ENCODE data around the gene KPRP.

KPRP gene

DNA sequence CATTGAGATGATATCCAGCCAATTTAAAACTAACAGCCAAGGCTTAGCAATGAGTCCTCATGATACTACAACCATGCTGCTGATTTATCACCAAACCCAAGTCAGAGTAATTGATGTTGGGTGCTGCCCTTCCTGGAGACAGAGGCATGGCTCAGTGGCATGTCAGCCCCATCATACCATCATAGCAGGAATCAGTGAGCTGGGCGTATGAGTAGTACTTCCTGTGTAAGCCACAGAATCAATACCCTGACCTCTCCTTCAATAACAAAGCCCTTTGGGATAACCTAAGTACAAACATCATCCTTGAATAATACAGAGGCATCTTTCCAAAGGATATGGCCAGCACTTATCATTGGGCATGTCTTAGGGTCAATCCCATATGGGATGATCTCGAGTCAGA is 25.3 kb downstream of the KPRP start:
- DNase-seq (ENCODE audit: low spot score) = no peak
- TF ChIP-seq, protein P1, sequence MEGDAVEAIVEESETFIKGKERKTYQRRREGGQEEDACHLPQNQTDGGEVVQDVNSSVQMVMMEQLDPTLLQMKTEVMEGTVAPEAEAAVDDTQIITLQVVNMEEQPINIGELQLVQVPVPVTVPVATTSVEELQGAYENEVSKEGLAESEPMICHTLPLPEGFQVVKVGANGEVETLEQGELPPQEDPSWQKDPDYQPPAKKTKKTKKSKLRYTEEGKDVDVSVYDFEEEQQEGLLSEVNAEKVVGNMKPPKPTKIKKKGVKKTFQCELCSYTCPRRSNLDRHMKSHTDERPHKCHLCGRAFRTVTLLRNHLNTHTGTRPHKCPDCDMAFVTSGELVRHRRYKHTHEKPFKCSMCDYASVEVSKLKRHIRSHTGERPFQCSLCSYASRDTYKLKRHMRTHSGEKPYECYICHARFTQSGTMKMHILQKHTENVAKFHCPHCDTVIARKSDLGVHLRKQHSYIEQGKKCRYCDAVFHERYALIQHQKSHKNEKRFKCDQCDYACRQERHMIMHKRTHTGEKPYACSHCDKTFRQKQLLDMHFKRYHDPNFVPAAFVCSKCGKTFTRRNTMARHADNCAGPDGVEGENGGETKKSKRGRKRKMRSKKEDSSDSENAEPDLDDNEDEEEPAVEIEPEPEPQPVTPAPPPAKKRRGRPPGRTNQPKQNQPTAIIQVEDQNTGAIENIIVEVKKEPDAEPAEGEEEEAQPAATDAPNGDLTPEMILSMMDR (conservative IDR thresholded peaks at IDR 0.05; ENCODE audit: low read depth) = no peak
- CTCF ChIA-PET = no interaction called here
- no peak overlapping the region for H3K27ac ChIP-seq
- POLR2A ChIA-PET (ENCODE audit: low non-redundant PET) = no interaction called here

DNA sequence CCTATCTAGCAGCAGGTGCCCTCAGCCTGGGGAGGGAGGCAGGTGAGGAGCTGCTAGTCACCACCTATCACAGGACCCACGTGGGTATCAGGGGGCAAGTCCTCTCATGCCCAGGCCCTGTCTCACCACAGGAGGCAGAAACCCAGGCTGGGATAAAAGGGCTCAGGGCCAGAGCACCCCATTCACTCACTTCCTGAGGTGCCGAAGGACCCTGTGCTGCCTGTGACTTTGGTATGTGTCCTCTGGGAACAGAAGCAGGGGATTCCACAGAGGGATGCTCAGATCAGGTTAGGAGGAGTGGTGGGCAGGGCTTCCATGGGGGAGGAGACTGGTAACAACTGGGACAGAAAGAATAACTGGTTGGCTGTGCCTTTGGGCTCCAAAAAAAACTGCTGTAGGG is 28.3 kb downstream of the KPRP start, which contains the start of gene LCE1E:
LCE1E (plus strand) TSS at position 181 of the 400 bp plus-strand sequence. CDS start 1,043 bp downstream, outside the sequence.
- POLR2A ChIA-PET (ENCODE audit: low non-redundant PET) = interaction anchor here (0.6 kb wide), 1 partner anchor 14 kb away, joined by 3 read pairs; no protein-coding TSS in a partner anchor
- CTCF ChIA-PET = interaction anchor here (1.4 kb wide), 1 partner anchor 14 kb away, joined by 5 read pairs; no protein-coding TSS in a partner anchor
- H3K27ac ChIP-seq = no peak within 1 kb of the TSS
- DNase-seq (ENCODE audit: low spot score) = peak; percentile 81
- TF ChIP-seq, protein P1 (conservative IDR thresholded peaks at IDR 0.05; ENCODE audit: low read depth) = no peak

DNA sequence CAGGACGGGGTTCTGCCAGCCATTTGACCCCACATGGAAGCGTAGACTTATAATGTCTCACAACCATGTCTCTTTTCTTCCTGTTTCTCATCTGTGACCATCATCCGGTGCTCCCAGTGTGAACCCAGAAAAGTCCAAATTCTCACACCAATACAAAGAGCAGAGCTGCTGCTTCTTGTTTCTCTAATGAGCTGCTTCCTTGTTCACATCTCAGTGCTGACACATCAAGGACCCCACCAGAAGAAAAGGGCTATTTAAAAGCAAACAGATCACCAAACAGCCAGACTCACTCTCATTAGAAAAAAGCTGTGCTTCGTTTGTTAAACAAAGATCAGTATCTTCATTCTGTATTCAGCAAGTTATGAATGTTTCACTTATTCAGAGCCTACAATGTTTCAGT is 37.9 kb downstream of the KPRP start:
- DNase-seq (ENCODE audit: low spot score) = no peak
- ChIA-PET CTCF (no interaction called here), POLR2A (ENCODE audit: low non-redundant PET) (no interaction called here)
- H3K27ac ChIP-seq = no peak overlapping the region
- TF ChIP-seq, protein P1 (conservative IDR thresholded peaks at IDR 0.05; ENCODE audit: low read depth) = no peak

DNA sequence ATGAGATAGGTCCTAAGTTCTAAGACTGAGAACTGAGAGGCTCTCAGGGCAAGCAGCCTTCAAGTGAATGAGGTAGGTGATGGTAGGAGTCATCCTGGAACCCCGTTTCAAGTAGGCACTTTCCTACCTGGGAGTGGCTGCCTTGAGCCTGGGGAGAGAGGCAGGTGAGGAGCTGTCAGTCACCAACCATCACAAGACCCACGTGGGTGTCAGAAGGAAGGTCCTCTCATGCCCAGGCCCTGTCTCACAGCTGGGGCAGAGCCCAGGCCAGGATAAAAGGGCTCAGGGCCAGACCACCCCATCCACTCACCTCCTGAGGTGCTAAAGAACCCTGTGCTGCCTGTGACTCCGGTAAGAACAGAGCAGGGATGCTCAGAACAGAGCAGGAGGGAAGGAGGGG is 38.6 kb downstream of the KPRP start, which contains the start of gene LCE1D:
LCE1D (plus strand) TSS at position 301 of the 400 bp plus-strand sequence. CDS start 1,074 bp downstream, outside the sequence.
- DNase-seq (ENCODE audit: low spot score) = no peak
- TF ChIP-seq, protein P1 (conservative IDR thresholded peaks at IDR 0.05; ENCODE audit: low read depth) = no peak
- ChIA-PET CTCF (interaction anchor here (0.6 kb wide), 1 partner anchor 25 kb away, joined by 4 read pairs; no protein-coding TSS in a partner anchor), POLR2A (ENCODE audit: low non-redundant PET) (no interaction called here)
- no peak within 1 kb of the TSS for H3K27ac ChIP-seq

DNA sequence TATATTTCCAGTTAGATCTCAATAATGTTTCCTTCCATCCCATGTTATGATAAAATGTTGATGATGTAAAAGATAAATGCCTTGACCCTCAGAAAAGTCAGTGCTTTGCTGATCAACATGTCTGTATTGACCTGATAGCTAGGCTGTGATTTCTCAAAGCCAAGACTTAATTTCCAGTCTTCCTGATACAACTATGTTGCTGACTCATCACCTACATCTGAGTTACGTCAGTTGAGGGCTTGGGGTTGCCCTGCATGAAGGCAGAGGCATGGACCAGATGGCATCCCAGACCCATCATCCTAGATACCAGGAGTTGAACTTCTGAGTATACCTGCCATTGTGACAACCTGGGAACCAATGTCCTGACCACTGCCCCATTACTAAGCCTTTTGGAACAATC is 43.5 kb downstream of the KPRP start:
- ChIA-PET CTCF (interaction anchor here (0.6 to 1.6 kb wide), 2 partner anchors 15 to 57 kb away, joined by 4 to 5 read pairs; partner anchors contain the start of gene LCE1E), POLR2A (ENCODE audit: low non-redundant PET) (no interaction called here)
- no peak overlapping the region for H3K27ac ChIP-seq
- DNase-seq (ENCODE audit: low spot score) = no peak
- TF ChIP-seq, protein P1 (conservative IDR thresholded peaks at IDR 0.05; ENCODE audit: low read depth) = no peak

DNA sequence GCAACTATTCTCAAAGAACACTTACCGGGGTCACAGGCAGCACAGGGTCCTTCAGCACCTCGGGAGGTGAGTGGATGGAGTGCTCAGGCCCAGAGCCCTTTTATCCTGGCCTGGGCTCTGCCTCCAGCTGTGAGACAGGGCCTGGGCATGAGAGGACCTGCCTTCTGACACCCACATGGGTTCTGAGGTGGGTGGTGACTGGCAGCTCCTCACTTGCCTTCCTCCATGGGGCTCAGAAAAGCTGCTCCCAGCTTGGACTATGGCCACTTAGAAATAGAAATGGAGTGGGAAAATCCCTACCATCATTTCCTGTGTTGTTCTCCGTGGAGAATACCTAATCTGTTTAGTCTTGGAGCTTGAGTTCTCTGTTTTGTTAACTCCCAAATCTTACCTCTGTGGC is 48.8 kb downstream of the KPRP start, which contains the start of gene LCE1C:
LCE1C (minus strand) TSS at position 76 of the 400 bp plus-strand sequence. CDS start 1,173 bp downstream, outside the sequence.
- no peak within 1 kb of the TSS for H3K27ac ChIP-seq
- POLR2A ChIA-PET (ENCODE audit: low non-redundant PET) = no interaction called here
- CTCF ChIA-PET = no interaction called here
- TF ChIP-seq, protein P1 (conservative IDR thresholded peaks at IDR 0.05; ENCODE audit: low read depth) = no peak
- DNase-seq (ENCODE audit: low spot score) = peak; percentile 11
